OCI-LY3 (cell line): ENCODE data around the gene RASSF1.

Experiments used
- H2AFZ ChIP-seq: fragments of 200-600, 300-600 bp; shearing (Covaris generic); 2 replicates; pipeline ENCODE4 v1.6.0; 2014; ENCODE audit warnings: antibody characterized with exemption, low read depth, low read length
- H3K27ac ChIP-seq: fragments of 200-600, 300-600 bp; sonication (generic); 2 replicates; pipeline ENCODE4 v1.5.1; 2014; ENCODE audit warnings: mild to moderate bottlenecking, low read length, moderate library complexity, mixed read lengths
- H3K27me3 ChIP-seq: fragments of 200-600, 300-600 bp; sonication (generic); 2 replicates; pipeline ENCODE4 v1.6.1; 2014; ENCODE audit warnings: low read depth, low read length, mixed read lengths
- H3K36me3 ChIP-seq: fragments of 200-600, 300-600 bp; sonication (generic); replicated peaks from 2 replicates; pipeline ENCODE3; 2014; ENCODE audit warnings: low read depth, low read length, mixed read lengths
- H3K4me1 ChIP-seq: fragments of 300-600, 200-600 bp; sonication (generic); 2 replicates; pipeline ENCODE4 v1.6.1; 2014; ENCODE audit warnings: low read length, mixed read lengths
- H3K4me2 ChIP-seq: fragments of 200-600, 300-600 bp; sonication (generic); 2 replicates; pipeline ENCODE4 v1.6.1; 2014; ENCODE audit warnings: low read length, mixed read lengths
- H3K4me3 ChIP-seq: fragments of 300-600, 200-600 bp; sonication (generic); 2 replicates; pipeline ENCODE4 v1.5.1; 2014; ENCODE audit warnings: antibody characterized with exemption, mild to moderate bottlenecking, low read length, moderate library complexity
- H3K79me2 ChIP-seq: fragments of 300-600, 200-600 bp; shearing (Covaris generic); 2 replicates; pipeline ENCODE4 v1.6.1; 2014; ENCODE audit warnings: mild to moderate bottlenecking, low read length, mixed read lengths
- H3K9ac ChIP-seq: fragments of 300-600, 200-600 bp; shearing (Covaris generic); 2 replicates; pipeline ENCODE4 v1.6.0; 2014; ENCODE audit warnings: mild to moderate bottlenecking, low read length, moderate library complexity
- H3K9me3 ChIP-seq: fragments of 200-600, 300-600 bp; shearing (Covaris generic); 2 replicates; pipeline ENCODE4 v1.6.1; 2014; ENCODE audit warnings: low read length, mixed read lengths; ENCODE audit not compliant: insufficient read depth
- H4K20me1 ChIP-seq: fragments of 200-600, 300-600 bp; sonication (generic); 2 replicates; pipeline ENCODE4 v1.6.1; 2016; ENCODE audit warnings: low read length, mixed read lengths; ENCODE audit not compliant: insufficient read depth
- CTCF ChIP-seq: fragments of 200-600, 300-600 bp; sonication (generic); IDR thresholded peaks from 2 replicates; pipeline ENCODE4 v1.5.1; 2014; ENCODE audit warnings: antibody characterized with exemption, low read length, low read depth
- EZH2phosphoT487 ChIP-seq: fragments of 200-600 bp; shearing (Covaris generic); IDR thresholded peaks from 2 replicates; pipeline ENCODE4 v1.6.1; 2018; ENCODE audit warnings: antibody characterized with exemption, mixed run types, low read depth

Gene RASSF1

GRCh38 chr3:50327129-50327528 lies 13.5 kb downstream of the RASSF1 start:
- H3K36me3 ChIP-seq = peaks cover 36% of the 10 kb centered on the region
- no peaks in the 10 kb centered on the region for H4K20me1 ChIP-seq
- H3K4me1 ChIP-seq = peaks cover 24% of the 10 kb centered on the region
- no peak overlapping the region for H2AFZ ChIP-seq
- peak overlapping the region; percentile 91 for H3K4me3 ChIP-seq
- no peaks in the 10 kb centered on the region for H3K27me3 ChIP-seq
- peak overlapping the region; percentile 81 for H3K9ac ChIP-seq
- peak overlapping the region; percentile 93 for H3K4me2 ChIP-seq
- TF ChIP-seq CTCF = no peak
- TF ChIP-seq EZH2phosphoT487 = no peak
- H3K9me3 ChIP-seq = no peaks in the 10 kb centered on the region
- H3K27ac ChIP-seq = no peak overlapping the region
- H3K79me2 ChIP-seq = peaks cover 29% of the 10 kb centered on the region

- Histone ChIP-seq H3K9ac (no peak overlapping the region), H3K79me2 (peaks cover 19% of the 10 kb centered on the region), H3K4me3 (no peak overlapping the region), H3K27me3 (no peaks in the 10 kb centered on the region), H3K36me3 (peaks cover 27% of the 10 kb centered on the region), H3K27ac (no peak overlapping the region), H3K4me1 (peaks cover 28% of the 10 kb centered on the region), H2AFZ (no peak overlapping the region), H3K9me3 (no peaks in the 10 kb centered on the region), H3K4me2 (no peak overlapping the region), H4K20me1 (no peaks in the 10 kb centered on the region)
- TF ChIP-seq CTCF (no peak), EZH2phosphoT487 (no peak)
Measured at GRCh38 chr3:50326182-50326541, 14.5 kb downstream of the RASSF1 start.

GRCh38 chr3:50325497-50326181 lies 15.0 kb downstream of the RASSF1 start:
- peaks cover 28% of the 10 kb centered on the region for H3K4me1 ChIP-seq
- H3K27me3 ChIP-seq = no peaks in the 10 kb centered on the region
- no peak overlapping the region for H2AFZ ChIP-seq
- H3K27ac ChIP-seq = no peak overlapping the region
- H3K9me3 ChIP-seq = no peaks in the 10 kb centered on the region
- no peak overlapping the region for H3K9ac ChIP-seq
- H3K79me2 ChIP-seq = peaks cover 22% of the 10 kb centered on the region
- peaks cover 21% of the 10 kb centered on the region for H3K36me3 ChIP-seq
- H3K4me3 ChIP-seq = no peak overlapping the region
- no peaks in the 10 kb centered on the region for H4K20me1 ChIP-seq
- no peak for TF ChIP-seq EZH2phosphoT487
- TF ChIP-seq CTCF = no peak
- no peak overlapping the region for H3K4me2 ChIP-seq

- Histone ChIP-seq H3K9me3 (no peaks in the 10 kb centered on the region), H3K36me3 (peaks cover 16% of the 10 kb centered on the region), H3K9ac (no peak overlapping the region), H3K79me2 (peaks cover 27% of the 10 kb centered on the region), H3K4me2 (no peak overlapping the region), H3K27me3 (no peaks in the 10 kb centered on the region), H2AFZ (no peak overlapping the region), H4K20me1 (no peaks in the 10 kb centered on the region), H3K4me1 (peaks cover 31% of the 10 kb centered on the region), H3K27ac (no peak overlapping the region), H3K4me3 (no peak overlapping the region)
- TF ChIP-seq CTCF (no peak), EZH2phosphoT487 (no peak)
Measured at GRCh38 chr3:50325113-50325480, 15.5 kb downstream of the RASSF1 start.
